DND-41 (cell line): ENCODE data around the gene COMMD10.

Source experiments
- CTCF ChIP-seq: IDR thresholded peaks from 2 replicates; pipeline ENCODE4 v1.5.1; 2012; ENCODE audit warnings: borderline replicate concordance, low read length, moderate library complexity, mild to moderate bottlenecking; ENCODE audit not compliant: poor library complexity, severe bottlenecking; ENCODE audit errors: extremely low read depth
- EZH2 ChIP-seq: IDR thresholded peaks from 3 replicates; pipeline ENCODE4 v1.6.1; 2012; ENCODE audit warnings: borderline replicate concordance, low read depth, mild to moderate bottlenecking, moderate library complexity, low read length, inconsistent platforms; ENCODE audit not compliant: severe bottlenecking

GRCh38 chr5:116130976-116131375 is 46.2 kb downstream of the COMMD10 start:
- TF ChIP-seq CTCF = no peak
- TF ChIP-seq EZH2 = no peak
